DMS79 (cell line): ENCODE data around the gene ADARB2.

Source experiments
- DNase-seq: peaks from one replicate; lab custom pipeline; 2025; lab: John Stamatoyannopoulos, UW

The ADARB2 gene

DNA sequence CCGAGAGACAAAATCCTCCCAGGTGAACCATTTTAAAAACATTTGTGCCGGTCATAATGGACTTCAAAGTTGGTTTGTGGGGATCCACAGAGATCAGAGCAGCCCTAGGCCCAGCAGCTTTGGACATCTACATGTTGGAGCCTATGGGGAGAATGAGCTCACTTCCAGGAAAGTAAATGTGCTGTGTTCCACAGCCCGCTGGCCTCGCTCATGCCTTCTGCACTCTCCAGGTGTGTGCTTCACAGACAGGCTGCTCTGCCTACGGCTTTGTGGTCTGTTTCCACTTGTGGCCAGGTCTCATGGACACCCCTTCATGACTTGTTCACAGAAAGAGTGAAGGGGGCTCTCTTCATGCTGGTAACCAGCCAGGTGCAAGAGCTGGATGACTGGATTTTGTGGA is 141.6 kb downstream of the ADARB2 start:
- no peak for DNase-seq

- no peak for DNase-seq
These were observed 142.1 kb downstream of the ADARB2 start for GRCh38 chr10:1595242-1595600.

GRCh38 chr10:1594372-1595241 is 142.7 kb downstream of the ADARB2 start:
- peak; percentile 19 for DNase-seq

DNA sequence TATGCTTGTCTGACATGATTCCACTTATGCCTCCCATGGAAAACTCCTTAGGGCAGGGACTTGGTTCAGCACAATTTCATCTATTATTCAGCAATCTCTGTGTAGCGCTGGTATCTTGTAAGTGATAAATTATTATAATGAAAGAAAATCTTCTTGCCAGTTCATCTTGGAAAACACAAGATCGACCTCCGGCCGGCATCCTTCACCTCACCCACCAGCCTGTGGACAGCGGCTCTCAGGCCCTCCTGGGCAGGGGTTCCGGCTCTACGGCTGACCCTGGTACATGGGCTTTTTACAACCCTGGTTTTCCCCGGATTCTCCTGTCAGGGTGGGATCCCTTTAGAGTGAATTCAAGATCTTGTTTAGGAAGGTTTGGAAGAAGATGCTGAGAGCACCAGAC is 145.6 kb downstream of the ADARB2 start:
- DNase-seq: peak; percentile 50

GRCh38 chr10:1591045-1591444 is 146.3 kb downstream of the ADARB2 start:
- DNase-seq: no peak

- DNase-seq: no peak
These were observed 148.1 kb downstream of the ADARB2 start for GRCh38 chr10:1589257-1589656.

DNA sequence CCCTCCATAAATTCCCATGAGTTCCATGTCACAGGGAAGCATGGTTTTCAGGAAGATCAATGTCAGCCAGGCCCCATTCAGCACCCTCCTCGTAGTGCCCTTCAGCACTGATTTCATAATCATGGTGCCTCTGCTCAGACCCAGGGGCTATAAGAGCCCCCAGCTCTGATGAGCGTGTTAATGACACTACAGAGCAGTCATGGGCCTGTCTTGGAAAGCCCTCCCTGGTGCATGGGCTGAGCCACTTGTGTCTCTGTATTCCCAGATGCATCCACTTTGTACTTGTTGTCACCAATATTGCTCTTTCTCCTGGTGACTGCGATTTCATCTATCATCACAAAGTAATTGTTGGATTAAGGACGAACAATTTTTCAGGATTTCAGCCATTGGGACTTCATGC is 154.6 kb downstream of the ADARB2 start:
- DNase-seq: no peak

GRCh38 chr10:1581189-1581588 is 156.1 kb downstream of the ADARB2 start:
- no peak for DNase-seq

DNA sequence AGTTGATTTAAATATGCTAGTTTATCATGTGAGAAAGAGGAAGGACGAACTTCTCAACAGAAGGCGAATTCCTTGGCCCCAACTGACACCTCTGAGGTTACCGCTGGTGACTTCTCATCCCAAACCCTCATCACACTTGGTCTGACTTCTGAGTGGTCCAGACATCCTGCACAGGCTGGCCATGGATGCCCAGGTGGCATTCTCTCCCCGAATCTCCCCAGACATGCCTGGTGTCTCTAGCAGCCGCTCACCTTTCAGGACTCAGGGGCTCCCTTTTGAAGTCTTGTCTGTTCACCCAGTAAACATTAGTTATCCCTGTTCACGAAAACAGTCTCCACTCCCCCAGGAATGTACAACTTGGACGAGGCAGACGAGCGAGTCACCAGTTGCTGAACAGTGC is 157.7 kb downstream of the ADARB2 start:
- no peak for DNase-seq

GRCh38 chr10:1579141-1579491 is 158.2 kb downstream of the ADARB2 start:
- DNase-seq: no peak

GRCh38 chr10:1578392-1579140 is 158.8 kb downstream of the ADARB2 start:
- no peak for DNase-seq

DNA sequence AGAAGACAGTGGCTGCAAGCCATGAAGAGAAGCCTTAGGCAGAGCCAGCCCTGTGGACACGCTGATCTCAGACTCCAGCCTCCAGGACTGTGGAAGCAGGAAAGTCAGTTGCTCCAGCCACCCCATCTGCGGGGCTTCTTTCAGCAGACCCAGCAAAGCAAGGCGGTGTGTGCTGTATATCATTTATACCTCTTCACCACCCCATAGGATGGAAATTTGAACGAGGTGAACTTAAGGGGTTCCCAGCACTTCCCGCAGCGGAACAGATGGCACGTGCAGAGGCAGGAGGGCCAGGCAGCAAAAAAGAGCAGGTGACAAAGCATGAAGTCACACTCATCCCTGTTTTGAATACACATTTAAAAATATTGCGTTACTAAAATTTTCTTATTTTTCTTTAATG is 159.4 kb downstream of the ADARB2 start:
- no peak for DNase-seq

DNA sequence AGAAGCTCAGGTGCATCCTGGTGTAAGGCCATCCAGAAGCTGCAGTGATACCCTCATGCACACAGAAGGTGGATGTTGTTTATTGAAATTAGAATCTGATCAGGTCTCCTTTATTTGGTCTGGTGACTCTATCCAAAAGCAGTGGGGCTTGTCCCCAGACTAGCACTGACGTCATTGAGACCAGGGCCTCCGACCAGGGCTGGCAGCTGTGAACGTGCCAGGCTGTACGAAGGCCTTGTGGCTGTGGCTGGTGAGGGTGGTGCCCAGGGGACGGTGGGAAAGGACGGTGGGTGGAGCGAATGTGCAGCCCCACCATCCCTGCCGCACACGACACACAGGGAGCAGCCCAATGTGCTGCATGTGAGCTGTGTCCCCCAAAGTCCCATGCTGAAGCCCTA is 160.0 kb downstream of the ADARB2 start:
- no peak for DNase-seq

GRCh38 chr10:1576467-1577372 is 160.6 kb downstream of the ADARB2 start:
- DNase-seq: no peak

DNA sequence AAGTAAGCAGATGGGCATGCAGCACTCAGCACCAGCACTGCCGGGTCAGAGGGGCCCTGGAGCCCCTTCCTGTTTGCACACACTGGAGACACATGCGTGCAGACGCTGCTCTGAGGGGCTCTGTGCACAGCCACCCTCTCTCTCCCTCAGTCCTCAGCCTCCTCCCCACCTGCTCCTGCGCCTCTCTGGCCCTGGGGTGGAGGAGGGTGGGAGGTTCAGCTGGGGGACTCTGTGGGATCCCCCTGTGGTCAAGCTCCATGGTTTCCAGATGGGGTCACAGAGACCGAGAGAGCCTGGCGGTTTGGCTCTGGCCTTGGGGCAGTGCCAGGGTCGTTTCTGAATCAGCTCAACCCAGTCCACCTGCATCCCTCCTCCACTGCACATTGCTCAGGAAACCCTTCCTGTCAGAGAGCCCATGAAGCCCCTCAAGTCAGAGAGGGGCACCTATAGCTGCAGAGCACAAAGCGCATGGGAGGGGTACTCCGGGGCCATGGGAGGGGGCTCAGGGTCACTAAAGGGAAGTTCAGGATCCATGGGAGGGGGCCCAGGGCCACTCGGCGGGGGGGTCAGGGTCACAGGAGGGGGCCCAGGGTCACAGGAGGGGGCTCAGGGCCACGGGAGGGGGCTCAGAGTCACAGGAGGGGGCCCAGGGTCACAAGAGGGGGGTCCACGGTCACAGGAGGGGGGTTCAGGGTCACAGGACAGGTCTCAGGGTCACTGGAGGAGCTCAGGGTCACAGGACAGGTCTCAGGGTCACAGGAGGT is 161.7 kb downstream of the ADARB2 start:
- no peak for DNase-seq

DNA sequence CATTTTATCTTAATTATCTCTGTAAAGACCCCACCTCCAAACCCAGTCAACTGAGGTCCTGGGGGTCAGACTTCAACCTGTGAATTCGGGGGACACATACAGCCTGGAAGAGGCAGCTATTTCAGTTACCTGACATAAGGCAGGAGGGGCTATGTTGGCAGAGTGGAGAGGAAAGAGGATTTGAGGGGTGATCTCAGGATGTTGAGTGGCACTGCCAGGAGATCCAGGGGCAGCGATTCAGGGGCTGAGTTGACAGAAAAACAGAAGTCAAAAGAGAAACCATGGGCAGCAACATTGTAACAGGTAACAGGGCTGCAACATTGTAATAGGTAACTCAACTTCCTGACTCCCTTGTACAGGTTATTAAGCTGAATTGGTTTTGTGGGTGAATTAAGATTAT is 162.6 kb downstream of the ADARB2 start:
- no peak for DNase-seq

- DNase-seq: no peak
These were observed 163.3 kb downstream of the ADARB2 start for GRCh38 chr10:1573981-1574380.

DNA sequence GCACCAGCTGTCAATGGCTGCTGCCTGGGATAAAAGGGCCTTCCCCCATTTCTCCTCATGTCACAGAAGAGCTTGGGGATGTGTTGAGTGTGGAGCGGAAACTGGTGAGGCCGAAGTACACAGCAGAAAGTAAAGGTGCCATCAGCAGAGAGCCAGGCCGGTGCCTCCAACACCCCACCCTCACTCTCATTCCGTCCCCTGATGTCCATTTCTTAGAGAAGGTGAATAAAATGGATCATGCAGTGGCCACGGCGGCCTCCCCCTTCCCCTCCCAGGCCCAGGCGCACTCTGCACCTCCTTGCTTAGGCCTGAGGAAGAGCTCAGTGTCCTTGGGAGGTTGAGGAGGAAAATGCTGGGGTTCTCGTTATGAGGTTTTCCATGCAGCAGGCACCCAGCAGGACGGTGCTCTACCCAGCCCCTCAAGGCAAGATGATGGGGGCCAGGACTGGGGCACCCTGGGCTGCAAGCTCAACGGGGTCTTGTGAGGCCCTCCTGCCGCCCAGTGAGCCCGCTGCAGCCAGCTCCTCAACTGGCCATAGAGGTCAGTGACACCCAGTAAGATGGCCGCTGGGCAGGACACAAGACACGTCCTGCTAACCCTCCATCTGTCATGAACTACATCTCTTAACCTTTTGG is 163.9 kb downstream of the ADARB2 start:
- DNase-seq: no peak

GRCh38 chr10:1572519-1573333 is 164.6 kb downstream of the ADARB2 start:
- no peak for DNase-seq

DNA sequence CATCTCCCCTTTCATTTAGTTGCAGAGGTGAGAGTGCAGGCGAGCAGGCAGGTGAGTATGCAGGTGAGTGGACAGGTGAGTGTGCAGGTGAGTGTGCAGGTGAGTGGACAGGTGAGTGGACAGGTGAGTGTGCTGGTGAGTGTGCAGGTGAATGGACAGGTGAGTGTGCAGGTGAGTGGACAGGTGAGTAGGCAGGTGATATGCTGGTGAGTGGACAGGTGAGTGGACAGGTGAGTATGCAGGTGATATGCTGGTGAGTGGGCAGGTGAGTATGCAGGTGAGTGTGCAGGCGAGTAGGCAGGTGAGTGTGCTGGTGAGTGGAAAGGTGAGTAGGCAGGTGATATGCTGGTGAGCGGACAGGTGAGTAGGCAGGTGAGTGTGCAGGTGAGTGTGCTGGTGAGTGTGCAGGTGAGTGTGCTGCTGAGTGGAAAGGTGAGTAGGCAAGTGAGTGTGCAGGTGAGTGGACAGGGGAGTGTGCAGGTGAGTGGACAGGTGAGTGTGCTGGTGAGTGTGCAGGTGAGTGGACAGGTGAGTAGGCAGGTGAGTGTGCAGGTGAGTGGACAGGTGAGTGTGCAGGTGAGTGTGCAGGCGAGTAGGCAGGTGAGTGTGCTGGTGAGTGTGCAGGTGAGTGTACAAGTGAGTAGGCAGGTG is 165.6 kb downstream of the ADARB2 start:
- DNase-seq: no peak
